Measurements from ENCODE around the gene SH2D3A.
"Not testable (repeated sequence)": the region's sequence is repeated elsewhere in the genome, so short reads cannot be mapped to it uniquely, and the experiment has no call there.

SH2D3A gene

GRCh38 chr19:6790194-6791128 lies 23.2 kb upstream of the SH2D3A start:
- no peak for DNase-seq (ENCODE audit: low read depth in 2 of 2)

DNA sequence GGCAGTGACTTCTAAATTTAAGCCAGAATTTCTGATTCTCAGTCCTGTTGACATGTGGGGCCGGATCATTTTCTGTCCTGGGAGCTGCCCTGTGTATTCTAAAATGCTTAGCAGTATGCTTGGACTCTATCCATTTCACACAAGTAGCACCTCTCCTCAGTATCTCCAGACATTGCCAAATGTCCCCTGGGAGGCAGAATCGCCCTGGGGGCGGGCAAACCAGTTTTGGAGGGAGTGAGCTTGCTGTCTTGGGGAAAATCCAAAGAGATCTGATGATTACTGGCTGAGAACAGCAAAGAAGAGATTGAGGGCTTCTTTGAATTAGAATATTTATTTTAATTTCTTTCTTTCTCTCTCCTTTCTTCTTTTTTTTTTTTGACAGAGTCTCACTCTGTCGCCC lies 21.7 kb upstream of the SH2D3A start:
- no peak for DNase-seq (ENCODE audit: low read depth in 2 of 2)

DNA sequence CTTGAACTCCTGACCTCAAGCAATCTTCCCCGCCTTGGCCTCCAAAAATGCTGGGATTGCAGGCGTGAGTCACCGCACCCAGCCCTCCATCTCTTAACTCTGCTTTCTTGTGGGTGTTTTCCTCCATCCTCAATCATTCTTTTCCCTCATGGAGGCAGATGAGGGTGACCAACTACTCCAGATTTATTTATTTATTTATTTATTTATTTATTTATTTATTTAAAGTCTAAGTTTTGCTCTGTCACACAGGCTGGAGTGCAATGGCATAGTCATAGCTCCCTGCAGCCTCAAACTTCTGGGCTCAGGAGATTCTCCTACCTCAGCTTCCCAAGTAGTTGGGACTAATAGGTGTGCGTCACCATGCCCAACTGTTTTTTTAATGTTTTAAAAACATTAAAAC lies 20.2 kb upstream of the SH2D3A start:
- no peak for DNase-seq (ENCODE audit: low read depth in 2 of 2)

DNA sequence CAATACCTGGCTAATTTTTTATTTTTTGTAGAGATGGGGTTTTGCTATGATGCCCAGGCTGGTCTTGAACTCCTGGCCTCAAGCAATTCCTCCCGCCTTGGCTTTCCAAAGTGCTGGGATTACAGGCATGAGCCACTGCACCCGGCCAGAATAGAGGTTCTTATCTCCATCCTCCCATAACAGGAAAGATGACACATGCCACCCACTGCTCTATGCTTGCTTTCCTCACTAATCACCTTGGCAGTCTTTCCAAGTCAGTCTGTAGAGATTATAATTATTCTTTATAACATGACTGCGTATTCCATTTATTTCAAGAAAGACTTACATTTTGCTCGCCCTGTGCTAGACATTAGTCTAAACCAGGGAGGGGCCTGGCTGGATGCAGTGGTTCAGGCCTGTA lies 12.0 kb upstream of the SH2D3A start:
- DNase-seq (ENCODE audit: low read depth in 2 of 2), result no peak

- no peak for DNase-seq (ENCODE audit: low read depth in 2 of 2)
Measured at GRCh38 chr19:6778386-6778785, 11.2 kb upstream of the SH2D3A start.

- DNase-seq (ENCODE audit: low read depth in 2 of 2), result no peak
Measured at GRCh38 chr19:6777434-6777833, 10.2 kb upstream of the SH2D3A start.

GRCh38 chr19:6776999-6777398 lies 9.8 kb upstream of the SH2D3A start:
- DNase-seq (ENCODE audit: low read depth in 2 of 2), result no peak

DNA sequence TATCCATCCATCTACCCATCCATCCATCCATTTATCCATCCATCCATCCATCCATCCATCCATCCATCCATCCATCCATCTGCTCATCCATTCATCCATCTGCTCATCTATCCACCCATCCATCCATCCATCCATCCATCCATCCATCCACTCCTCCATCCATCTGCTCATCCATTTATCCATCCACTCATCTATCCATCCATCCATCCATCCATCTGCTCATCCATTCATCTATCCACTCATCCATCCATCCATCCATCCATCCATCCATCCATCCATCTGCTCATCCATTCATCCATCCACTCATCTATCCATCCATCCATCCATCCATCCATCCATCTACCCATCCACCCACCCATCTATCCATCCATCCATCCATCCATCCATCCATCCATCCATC lies 8.8 kb upstream of the SH2D3A start:
- not testable (repeated sequence) for DNase-seq (ENCODE audit: low read depth in 2 of 2)

GRCh38 chr19:6774821-6775707 lies 7.8 kb upstream of the SH2D3A start:
- DNase-seq (ENCODE audit: low read depth in 2 of 2), result no peak

- peak; percentile 28 to 59 for DNase-seq (ENCODE audit: low read depth in 2 of 2)
Measured at GRCh38 chr19:6773323-6773931, 6.2 kb upstream of the SH2D3A start.

DNA sequence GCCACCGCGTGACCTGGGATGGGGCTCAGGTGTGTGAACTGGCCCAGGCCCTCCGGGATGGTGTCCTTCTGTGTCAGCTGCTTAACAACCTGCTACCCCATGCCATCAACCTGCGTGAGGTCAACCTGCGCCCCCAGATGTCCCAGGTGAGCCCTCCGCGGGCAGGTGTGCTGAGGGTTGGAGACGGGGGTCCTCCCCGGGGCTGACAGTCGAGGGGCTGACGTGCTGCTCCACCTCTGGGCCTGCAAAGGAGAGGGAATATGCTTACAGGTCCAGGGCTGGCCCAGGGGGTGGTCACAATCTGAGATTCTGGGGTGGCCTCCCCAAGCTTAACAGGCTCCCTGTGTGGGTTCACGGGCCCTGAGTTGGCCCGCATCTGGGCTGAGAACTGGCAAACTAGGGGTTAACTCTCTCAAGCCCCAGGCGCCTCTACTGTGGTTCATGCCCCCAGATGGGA lies 5.7 kb upstream of the SH2D3A start:
- DNase-seq (ENCODE audit: low read depth in 2 of 2), result no peak

- peak; percentile 47 to 77 for DNase-seq (ENCODE audit: low read depth in 2 of 2)
Measured at GRCh38 chr19:6772028-6772865, 5.0 kb upstream of the SH2D3A start, which contains the start of gene VAV1. VAV1 (plus strand) TSS chr19:6772708; CDS start chr19:6772808, 100 bp downstream.

DNA sequence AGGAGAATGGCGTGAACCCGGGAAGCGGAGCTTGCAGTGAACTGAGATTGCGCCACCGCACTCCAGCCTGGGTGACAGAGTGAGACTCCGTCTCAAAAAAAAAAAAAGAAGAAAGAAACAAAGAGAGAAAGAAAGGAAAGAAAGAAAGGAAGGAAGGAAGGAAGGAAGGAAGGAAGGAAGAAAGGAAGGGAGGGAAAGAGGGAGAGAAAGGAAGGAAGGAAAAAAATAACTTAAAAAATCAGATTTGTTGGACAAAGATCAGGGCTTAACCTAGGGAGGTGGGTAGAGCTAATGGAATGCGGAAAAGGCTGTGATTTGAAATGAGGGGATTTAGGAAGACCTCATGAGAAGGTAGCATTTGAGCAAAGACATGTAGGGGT lies 4.4 kb upstream of the SH2D3A start:
- DNase-seq (ENCODE audit: low read depth in 2 of 2), result not testable (repeated sequence)

GRCh38 chr19:6769006-6769619 lies 1.9 kb upstream of the SH2D3A start:
- DNase-seq (ENCODE audit: low read depth in 2 of 2), result no peak

DNA sequence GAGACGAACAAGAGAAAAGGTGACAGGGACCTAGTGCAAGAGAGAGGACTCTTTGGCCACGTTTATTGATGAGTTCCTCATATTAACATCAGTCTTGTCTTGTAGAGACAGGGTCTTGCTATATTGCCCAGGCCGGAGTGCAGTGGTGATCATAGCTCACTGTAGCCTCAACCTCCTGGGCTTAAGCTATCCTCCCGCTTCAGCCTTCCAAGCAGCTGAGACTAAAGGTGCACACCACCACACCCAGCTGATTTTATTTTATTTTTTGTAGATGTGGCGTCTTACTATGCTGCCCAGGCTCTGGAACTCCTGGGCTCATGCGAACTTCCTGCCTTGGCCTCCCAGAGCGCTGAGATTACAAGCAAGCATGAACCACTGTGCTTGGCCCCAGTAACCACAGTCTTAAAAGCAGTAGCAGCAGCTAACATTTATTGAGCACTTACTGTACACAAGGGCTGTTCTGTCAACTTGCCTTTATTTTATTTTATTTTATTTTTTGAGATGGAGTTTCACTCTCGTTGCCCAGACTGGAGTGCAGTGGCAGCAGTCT lies 1.1 kb upstream of the SH2D3A start:
- DNase-seq (ENCODE audit: low read depth in 2 of 2), result no peak

GRCh38 chr19:6767081-6767356 lies 216 bp downstream of the SH2D3A start:
- DNase-seq (ENCODE audit: low read depth in 2 of 2), result no peak

DNA sequence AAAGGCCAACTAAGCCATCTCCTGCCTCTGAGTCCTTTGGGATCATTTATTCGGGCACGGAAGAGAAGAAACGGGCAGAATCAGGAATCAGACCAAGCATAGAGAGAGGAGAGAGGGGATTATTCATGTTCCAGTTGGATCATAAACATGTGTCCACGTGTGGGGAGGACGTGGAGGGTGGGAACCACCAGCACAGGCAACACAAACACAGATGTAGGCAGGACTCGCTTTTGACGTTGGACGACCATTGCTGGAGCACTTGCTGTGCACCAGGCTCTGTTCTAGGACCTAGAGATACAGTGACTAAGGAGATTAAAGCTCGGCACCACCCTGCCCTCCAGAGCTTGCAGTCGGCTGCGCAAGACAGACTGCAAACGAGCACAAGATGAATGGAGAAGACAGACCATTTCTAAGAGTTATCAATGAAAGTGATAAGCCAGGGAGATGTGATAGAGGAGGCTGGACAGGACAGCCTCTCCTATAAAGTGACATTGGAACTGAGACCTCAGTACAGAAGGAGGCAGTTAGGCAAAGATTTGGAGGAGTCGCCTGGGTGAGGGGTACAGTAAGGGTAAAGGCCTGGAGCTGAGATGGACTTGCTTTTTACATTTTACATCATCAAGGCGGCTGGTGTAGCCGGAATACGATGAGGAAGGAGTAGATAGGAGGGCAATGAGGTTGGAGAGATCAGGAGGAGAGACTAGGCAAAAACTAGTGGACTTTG lies 716 bp downstream of the SH2D3A start:
- no peak for DNase-seq (ENCODE audit: low read depth in 2 of 2)

DNA sequence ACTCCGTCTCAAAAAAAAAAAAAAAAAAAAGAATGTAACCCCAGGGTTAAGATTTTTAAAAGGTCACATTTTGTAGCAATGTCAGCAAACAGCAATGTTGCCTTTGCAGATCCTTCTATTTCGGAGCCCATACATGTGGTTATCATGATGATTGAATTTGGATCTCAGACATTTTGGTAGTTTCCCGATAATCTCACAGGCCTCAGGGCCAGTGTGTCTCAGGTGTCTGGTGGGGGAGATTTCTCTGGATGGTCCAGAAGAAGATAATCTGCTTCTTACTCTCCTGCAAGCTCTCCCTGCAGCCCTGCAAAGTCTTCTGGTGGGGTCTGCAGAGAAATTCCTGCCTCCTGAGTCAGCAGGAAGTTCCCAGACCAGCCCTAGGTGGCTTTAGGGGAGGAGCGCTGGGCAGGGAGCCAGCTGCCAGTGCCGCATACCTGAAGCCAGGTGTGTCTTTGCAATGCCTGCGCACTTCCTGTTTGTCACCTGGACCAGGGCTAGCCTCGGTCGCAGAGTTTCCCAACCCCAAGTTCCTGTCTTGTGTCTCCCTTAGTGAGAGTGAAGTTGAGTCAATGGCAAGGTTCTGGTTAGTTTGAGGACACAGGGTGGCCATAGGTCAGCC lies 1.4 kb downstream of the SH2D3A start:
- DNase-seq (ENCODE audit: low read depth in 2 of 2), result no peak

- not testable (repeated sequence) for DNase-seq (ENCODE audit: low read depth in 2 of 2)
Measured at GRCh38 chr19:6762253-6762797, 4.9 kb downstream of the SH2D3A start.
